Hepatocyte (in vitro differentiated cells): ENCODE results near the gene FBXO47. TPM values are rescaled to one million over a fixed set of nuclear protein-coding genes. Genes with fewer than 3 reads are reported as not detected.

Experiments used
- DNase-seq: peaks from one replicate; pipeline ENCODE4 v3.0.0-alpha.2; 2016; ENCODE audit warnings: low spot score
- H2AFZ ChIP-seq: fragments of 200-600 bp; sonication (generic); 2 replicates; pipeline ENCODE4 v1.6.0; 2016; ENCODE audit warnings: antibody characterized with exemption, mild to moderate bottlenecking
- H3K27ac ChIP-seq: fragments of 200-600 bp; sonication (generic); 2 replicates; pipeline ENCODE4 v1.5.1; 2016; ENCODE audit warnings: mild to moderate bottlenecking
- H3K27me3 ChIP-seq: fragments of 200-600 bp; sonication (generic); 2 replicates; pipeline ENCODE4 v1.6.1; 2016
- H3K36me3 ChIP-seq: fragments of 200-600 bp; sonication (generic); replicated peaks from 2 replicates; pipeline ENCODE4 v1.5.1; 2016; ENCODE audit warnings: low read depth; ENCODE audit not compliant: insufficient read depth
- H3K4me1 ChIP-seq: fragments of 200-600 bp; sonication (generic); 2 replicates; pipeline ENCODE4 v1.5.1; 2016; ENCODE audit warnings: mild to moderate bottlenecking, moderate library complexity; ENCODE audit not compliant: insufficient read depth
- H3K4me2 ChIP-seq: fragments of 200-600 bp; sonication (generic); 2 replicates; pipeline ENCODE4 v1.6.0; 2016
- H3K4me3 ChIP-seq: fragments of 200-600 bp; sonication (generic); 2 replicates; pipeline ENCODE4 v1.5.1; 2016; ENCODE audit warnings: mild to moderate bottlenecking
- H3K79me2 ChIP-seq: fragments of 200-600 bp; sonication (generic); 2 replicates; pipeline ENCODE4 v1.6.0; 2017; ENCODE audit warnings: mild to moderate bottlenecking
- H3K9me2 ChIP-seq: fragments of 200-600 bp; sonication (generic); replicated peaks from 2 replicates; pipeline ENCODE4 v1.6.0; 2017; ENCODE audit warnings: mild to moderate bottlenecking; ENCODE audit not compliant: insufficient read depth
- H3K9me3 ChIP-seq: fragments of 200-600 bp; sonication (generic); 2 replicates; pipeline ENCODE4 v1.5.1; 2016; ENCODE audit warnings: low read depth, mild to moderate bottlenecking
- H4K20me1 ChIP-seq: fragments of 200-600 bp; sonication (generic); 2 replicates; pipeline ENCODE4 v1.6.0; 2016; ENCODE audit warnings: mild to moderate bottlenecking; ENCODE audit not compliant: insufficient read depth, poor library complexity, severe bottlenecking
- CTCF ChIP-seq: fragments of 200-600 bp; sonication (generic); IDR thresholded peaks from 2 replicates; pipeline ENCODE4 v1.5.1; 2016; ENCODE audit warnings: antibody characterized with exemption, mild to moderate bottlenecking; ENCODE audit not compliant: poor library complexity
- EZH2 ChIP-seq: fragments of 200-600 bp; sonication (generic); IDR thresholded peaks from 2 replicates; pipeline ENCODE4 v1.6.1; 2016; ENCODE audit warnings: antibody characterized with exemption, mild to moderate bottlenecking, borderline replicate concordance
- EZH2phosphoT487 ChIP-seq: fragments of 200-600 bp; sonication (generic); IDR thresholded peaks from one replicate; pipeline ENCODE4 v1.6.1; 2018; ENCODE audit warnings: antibody characterized with exemption, mild to moderate bottlenecking, low read depth, moderate library complexity; ENCODE audit not compliant: unreplicated experiment, severe bottlenecking
- WGBS: methylation state at CpG from one replicate; pipeline ENCODE4 v1.1.6; 2016; ENCODE audit warnings: low lambda C conversion rate; ENCODE audit errors: missing lambda C conversion rate; 5-methylcytosine and 5-hydroxymethylcytosine counted together
- polyA plus RNA-seq: library from polyadenylated mRNA; unstranded; fragments of >200 nt; fragmentation: Nextera tagmentation; extraction: Ambion mirVana; gene quantifications from 2 replicates; pipeline ENCODE4 v1.2.1, GENCODE V29; 2016
- total RNA-seq: library from RNA; depleted of rRNA; stranded (reverse); fragments of >200 nt; gene quantifications from 2 replicates; pipeline ENCODE4 v1.2.3, GENCODE V29; 2014

The FBXO47 gene
- total and polyA plus RNA-seq, 2 experiments from 2014 or later = not detected

DNA sequence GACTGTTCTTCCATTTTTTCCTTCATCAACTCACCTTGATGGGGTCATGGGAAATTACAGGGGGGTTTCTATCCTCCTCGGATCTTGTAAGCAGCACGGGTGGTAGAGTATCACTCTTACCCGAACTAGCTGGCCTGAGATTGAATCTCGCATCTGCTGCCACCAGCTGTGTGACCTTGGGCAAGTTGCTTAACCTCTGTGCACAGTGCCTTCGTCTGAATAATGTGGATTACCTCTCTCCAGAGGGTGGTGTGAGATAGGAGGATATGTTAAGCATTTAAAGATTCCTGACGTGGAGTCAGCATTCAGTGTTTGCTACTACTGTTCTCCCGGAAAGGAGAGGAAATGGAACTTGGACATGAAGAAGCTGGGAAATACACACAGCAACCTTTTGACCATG lies 72.9 kb downstream of the FBXO47 start:
- H3K27ac ChIP-seq = no peak overlapping the region
- H3K27me3 ChIP-seq = no peaks in the 10 kb centered on the region
- H3K9me3 ChIP-seq = no peaks in the 10 kb centered on the region
- no peaks in the 10 kb centered on the region for H3K36me3 ChIP-seq
- H3K4me2 ChIP-seq = no peak overlapping the region
- no peak for TF ChIP-seq EZH2
- no peak for TF ChIP-seq EZH2phosphoT487
- TF ChIP-seq CTCF = no peak
- H3K4me3 ChIP-seq = no peak overlapping the region
- no peak for DNase-seq
- peaks cover 31% of the 10 kb centered on the region for H3K4me1 ChIP-seq
- H3K9me2 ChIP-seq = no peaks in the 10 kb centered on the region
- H3K79me2 ChIP-seq = peaks cover 73% of the 10 kb centered on the region
- peaks cover 75% of the 10 kb centered on the region for H4K20me1 ChIP-seq
- no peak overlapping the region for H2AFZ ChIP-seq
- WGBS = 69% methylated on average over 7 of the region's 7 CpGs

GRCh38 chr17:38893607-38894006 lies 73.6 kb downstream of the FBXO47 start:
- Histone ChIP-seq H3K4me1 (peaks cover 31% of the 10 kb centered on the region), H3K9me3 (no peaks in the 10 kb centered on the region), H3K4me3 (no peak overlapping the region), H3K27ac (peak overlapping the region; percentile 16), H2AFZ (no peak overlapping the region), H3K79me2 (peaks cover 78% of the 10 kb centered on the region), H3K27me3 (no peaks in the 10 kb centered on the region), H4K20me1 (peaks cover 77% of the 10 kb centered on the region), H3K4me2 (no peak overlapping the region), H3K9me2 (no peaks in the 10 kb centered on the region), H3K36me3 (no peaks in the 10 kb centered on the region)
- WGBS = 62% methylated on average over 6 of the region's 6 CpGs
- no peak for DNase-seq
- no peak for TF ChIP-seq EZH2
- no peak for TF ChIP-seq CTCF
- no peak for TF ChIP-seq EZH2phosphoT487

DNA sequence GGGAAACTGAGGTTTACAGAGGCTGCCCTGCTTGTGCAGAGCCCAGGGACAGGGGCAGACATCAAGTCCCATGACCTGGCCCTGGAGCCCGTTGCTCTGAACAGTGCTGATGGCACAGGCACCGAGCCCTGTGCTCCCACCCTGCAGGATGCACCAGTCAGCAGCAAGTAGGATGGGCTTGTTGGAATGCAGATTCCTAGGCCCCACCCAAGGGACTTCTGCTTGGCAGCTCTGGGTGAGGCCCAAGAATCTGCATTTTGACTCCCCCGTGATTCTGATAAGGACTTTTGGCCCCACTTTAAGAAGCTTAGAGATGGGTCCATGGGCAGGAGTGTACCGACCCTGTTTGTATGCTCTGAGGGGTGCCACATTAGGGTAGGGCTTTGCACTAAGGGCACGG lies 74.1 kb downstream of the FBXO47 start:
- TF ChIP-seq EZH2 = no peak
- no peak for TF ChIP-seq EZH2phosphoT487
- no peak for TF ChIP-seq CTCF
- WGBS = 80% methylated on average over 5 of the region's 5 CpGs
- Histone ChIP-seq H3K4me1 (peaks cover 26% of the 10 kb centered on the region), H2AFZ (no peak overlapping the region), H3K27me3 (no peaks in the 10 kb centered on the region), H3K4me2 (no peak overlapping the region), H4K20me1 (peaks cover 79% of the 10 kb centered on the region), H3K4me3 (no peak overlapping the region), H3K79me2 (peaks cover 80% of the 10 kb centered on the region), H3K27ac (peak overlapping the region; percentile 16), H3K9me3 (no peaks in the 10 kb centered on the region), H3K36me3 (no peaks in the 10 kb centered on the region), H3K9me2 (no peaks in the 10 kb centered on the region)
- no peak for DNase-seq

- TF ChIP-seq EZH2 = no peak
- no peak for TF ChIP-seq EZH2phosphoT487
- no peak for TF ChIP-seq CTCF
- Histone ChIP-seq H3K27ac (no peak overlapping the region), H3K4me3 (no peak overlapping the region), H3K9me2 (no peaks in the 10 kb centered on the region), H3K27me3 (no peaks in the 10 kb centered on the region), H2AFZ (no peak overlapping the region), H3K4me2 (no peak overlapping the region), H3K36me3 (no peaks in the 10 kb centered on the region), H4K20me1 (peaks cover 79% of the 10 kb centered on the region), H3K4me1 (peaks cover 22% of the 10 kb centered on the region), H3K9me3 (no peaks in the 10 kb centered on the region), H3K79me2 (peaks cover 80% of the 10 kb centered on the region)
- WGBS = 95% methylated on average over 12 of the region's 13 CpGs
- DNase-seq = no peak
Observed at GRCh38 chr17:38892620-38893019, 74.6 kb downstream of the FBXO47 start.
